Fibroblast of skin of right biceps (primary cell): ENCODE results near the gene PP2D1.
"Not testable (repeated sequence)": the region's sequence is repeated elsewhere in the genome, so short reads cannot be mapped to it uniquely, and the experiment has no call there.

ENCODE experiments used
- DNase-seq: peaks from one replicate; pipeline ENCODE4 v3.0.0-alpha.2; 2013

The PP2D1 gene

DNA sequence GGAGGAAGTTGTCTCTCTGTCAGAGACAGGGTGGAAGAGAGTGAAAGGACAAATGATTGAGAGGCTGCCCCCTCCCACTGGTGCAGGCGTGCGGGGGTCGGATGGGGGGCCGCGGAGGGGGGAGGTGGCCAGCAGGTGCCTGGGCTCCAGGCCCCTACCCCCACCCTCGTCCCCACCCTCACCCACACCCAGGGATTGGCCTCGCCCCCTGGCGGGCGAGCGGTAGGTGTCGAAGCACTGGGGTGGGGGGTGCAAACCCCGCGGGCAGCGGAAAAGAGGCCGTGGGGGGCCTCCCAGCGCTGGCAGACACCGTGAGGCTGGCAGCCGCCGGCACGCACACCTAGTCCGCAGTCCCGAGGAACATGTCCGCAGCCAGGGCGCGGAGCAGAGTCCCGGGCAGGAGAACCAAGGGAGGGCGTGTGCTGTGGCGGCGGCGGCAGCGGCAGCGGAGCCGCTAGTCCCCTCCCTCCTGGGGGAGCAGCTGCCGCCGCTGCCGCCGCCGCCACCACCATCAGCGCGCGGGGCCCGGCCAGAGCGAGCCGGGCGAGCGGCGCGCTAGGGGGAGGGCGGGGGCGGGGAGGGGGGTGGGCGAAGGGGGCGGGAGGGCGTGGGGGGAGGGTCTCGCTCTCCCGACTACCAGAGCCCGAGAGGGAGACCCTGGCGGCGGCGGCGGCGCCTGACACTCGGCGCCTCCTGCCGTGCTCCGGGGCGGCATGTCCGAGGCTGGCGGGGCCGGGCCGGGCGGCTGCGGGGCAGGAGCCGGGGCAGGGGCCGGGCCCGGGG lies 27.9 kb upstream of the PP2D1 start, which contains the start of gene KAT2B:
Gene KAT2B, plus strand, starts transcription at position 682 of the 783 bp plus-strand sequence. Its CDS starts 32 bp downstream, at position 714.
- DNase-seq = peak; percentile 65

DNA sequence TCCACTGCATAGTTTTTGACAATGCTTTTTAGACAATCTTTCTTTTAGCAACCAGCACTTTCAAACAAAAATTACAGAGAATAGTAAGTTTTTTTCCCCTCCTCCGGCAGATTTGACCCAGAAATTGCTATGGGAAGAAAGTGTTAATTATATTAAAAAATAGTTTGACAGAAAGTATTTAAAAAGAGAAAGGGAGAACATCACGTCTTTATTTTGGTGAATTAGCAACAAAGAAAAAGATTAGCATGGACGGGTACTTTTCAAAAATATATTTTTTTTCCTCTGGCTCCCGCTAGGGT lies 27.4 kb upstream of the PP2D1 start:
- no peak for DNase-seq

DNA sequence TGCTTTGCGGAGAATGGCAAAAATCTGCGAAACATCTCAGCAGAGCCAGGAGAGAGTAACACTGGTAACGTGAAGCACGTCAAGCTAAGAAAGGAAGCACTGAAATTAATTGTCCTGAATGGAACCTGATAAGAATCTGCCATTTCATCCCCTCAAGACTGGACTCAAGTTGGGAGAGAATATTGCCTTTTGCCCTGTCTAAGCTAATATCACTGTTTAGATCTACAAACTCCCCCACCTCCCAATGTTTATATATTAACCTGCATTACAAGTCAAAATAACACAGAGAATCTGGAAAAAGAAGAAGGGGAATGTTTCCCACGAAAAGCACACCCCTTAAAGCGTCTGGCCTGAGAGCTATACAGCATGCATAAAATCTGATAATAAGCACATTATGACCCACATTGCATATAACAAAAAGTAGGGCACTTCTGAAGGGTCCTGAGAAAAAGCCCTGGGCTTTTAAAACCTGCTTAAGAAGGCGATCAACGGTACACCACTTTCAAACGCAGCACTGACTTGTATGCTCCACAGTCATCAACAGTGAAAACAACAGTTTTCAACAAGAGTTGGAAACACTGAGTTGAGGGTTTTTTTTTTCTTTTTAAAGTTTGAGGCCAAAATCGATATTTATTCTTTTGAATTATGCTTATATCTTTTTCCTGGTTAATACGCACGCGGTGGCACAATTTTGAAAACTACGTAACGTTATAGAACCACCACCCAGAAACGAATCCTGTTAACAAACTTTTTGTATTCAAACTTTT lies 26.8 kb upstream of the PP2D1 start:
- no peak for DNase-seq

DNA sequence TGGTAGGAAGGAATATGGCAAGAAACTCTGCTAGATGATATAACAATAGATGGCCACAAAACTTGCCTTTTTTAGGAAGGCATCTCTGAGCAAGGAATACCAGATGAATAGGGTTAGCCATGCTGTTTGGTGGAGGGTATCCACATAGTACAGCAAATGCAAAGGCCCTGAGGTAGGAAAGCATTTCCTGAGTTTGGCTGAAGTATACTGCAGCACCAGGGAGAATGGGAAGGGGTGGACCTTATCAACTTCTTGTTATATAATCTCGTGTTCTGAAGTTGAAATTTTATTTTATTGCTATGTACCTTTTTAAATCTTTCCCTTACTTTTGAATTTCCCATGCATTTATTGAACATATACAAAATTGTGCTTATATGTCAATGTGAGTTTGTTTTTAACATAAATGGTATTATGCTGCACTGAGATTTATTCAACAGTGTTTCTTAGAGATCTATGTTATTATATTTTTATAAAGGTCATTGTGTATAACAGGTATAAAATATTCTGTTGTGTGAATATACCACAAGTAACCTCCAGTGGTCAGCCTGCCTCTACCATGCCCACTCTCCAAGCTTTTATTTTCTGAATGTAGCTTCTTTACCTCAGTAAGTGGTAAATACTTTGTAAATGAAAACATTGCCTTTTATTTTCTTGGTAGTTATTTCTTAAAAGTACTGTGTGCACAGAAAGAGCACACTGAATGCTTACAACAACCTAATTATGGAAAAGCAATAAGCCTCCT lies 25.4 kb upstream of the PP2D1 start:
- no peak for DNase-seq

DNA sequence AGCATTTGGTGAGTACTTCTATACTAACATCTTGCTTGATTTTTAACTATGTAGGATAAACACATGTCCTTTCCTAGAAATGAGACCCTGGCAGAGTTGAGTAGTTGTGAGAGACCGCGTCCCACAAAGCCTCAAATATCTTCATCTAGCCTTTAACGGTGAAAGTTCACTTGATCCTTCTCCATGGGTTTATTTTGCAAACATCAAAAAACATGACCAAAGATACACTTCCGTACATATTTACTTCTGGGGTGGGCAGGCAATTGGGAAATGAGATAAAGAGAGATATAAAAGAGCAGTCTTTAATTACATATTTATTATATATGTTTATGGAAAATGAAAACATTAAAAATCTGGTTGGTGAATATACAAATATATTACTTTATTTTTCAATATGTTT lies 23.0 kb upstream of the PP2D1 start:
- DNase-seq = no peak

DNA sequence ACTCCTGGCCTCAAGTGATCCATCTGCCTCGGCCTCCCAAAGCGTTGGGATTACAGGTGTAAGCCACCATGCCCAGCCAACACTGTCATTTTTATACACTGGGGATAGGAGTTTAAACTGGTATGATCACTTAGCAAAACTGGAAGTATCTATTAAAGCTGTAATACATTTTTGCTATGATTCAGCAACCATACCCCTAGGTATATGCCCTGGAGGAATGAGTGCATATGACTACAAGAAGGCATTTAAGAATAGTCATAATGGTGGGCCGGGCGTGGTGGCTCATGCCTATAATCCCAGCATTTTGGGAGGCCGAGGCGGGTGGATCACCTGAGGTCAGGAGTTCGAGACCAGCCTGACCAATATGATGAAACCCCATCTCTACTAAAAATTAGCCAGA lies 19.9 kb upstream of the PP2D1 start:
- not testable (repeated sequence) for DNase-seq

DNA sequence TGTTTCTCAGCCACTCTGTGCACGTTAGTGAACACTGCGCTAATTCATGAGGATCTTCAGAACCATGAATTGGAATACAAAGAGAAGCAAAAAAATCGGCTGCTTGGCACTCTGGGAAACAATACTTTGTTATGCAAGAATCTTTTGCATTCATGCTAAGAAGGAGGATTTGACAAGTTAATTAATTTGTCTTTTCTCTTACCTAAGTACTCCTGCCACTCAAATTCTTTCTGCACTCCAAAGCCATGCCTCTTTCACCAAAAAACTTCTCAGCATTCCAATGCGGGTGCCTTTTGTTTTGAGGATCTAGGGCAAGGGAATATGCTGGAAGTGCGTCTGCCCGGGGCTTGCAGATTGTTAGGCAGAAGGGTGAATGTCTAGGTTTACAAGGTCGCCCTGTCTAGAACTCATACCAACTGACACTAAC lies 16.9 kb upstream of the PP2D1 start:
- no peak for DNase-seq

DNA sequence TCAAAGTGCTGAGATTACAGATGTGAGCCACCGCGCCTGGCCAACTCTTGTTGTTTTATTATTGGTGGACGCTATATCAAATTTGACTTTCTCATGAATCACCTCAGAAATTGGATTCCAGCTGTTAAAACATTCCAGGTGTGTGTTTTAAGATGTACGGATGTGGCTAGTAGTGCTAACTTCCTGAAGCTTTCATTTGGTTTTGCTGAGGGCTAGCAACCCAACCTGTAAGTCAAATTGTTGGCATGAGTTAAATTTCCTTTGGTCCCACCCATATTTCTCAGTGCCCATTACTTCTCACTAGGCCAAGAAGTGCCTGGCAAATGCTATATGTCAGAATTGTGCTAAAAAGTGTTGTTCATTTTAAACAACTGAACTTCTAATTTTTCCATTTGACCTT lies 15.1 kb upstream of the PP2D1 start:
- DNase-seq = no peak

DNA sequence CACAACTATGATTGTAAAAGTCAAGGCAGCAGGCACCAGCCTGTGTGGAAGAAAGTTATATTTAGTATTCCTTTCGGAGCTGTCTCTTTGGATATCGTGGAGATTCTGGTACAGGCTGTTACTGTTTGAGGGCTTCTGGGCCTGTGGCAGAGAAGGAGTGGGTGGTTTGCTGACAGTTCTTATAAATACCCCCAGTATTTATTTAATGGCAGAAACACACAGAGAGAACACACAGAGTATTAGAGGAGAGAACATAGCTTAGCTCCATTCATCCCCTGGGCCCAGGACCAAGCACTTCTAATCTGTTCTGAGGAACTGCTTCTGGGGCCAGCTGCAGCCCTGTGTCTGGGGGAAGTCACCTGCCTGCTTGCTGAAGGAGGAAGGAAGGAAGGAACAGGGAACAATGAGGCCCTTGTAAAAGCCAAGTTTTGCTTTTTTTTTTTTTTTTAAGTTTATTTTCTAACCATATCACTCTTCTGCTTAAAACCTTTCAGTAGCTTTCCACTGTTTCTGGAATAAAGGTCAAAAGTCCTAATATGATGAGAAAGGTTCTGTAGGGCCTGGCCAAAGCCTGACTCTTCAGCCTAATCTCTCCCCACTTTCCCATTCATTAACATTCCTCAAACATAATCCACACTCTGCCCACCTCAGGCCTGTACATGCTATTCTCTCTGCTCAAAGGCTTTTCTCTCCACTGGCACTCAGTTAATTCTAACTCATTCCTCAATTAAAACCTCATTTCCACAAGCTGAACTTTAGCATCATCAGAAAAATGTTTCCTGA lies 11.8 kb upstream of the PP2D1 start:
- DNase-seq = no peak

DNA sequence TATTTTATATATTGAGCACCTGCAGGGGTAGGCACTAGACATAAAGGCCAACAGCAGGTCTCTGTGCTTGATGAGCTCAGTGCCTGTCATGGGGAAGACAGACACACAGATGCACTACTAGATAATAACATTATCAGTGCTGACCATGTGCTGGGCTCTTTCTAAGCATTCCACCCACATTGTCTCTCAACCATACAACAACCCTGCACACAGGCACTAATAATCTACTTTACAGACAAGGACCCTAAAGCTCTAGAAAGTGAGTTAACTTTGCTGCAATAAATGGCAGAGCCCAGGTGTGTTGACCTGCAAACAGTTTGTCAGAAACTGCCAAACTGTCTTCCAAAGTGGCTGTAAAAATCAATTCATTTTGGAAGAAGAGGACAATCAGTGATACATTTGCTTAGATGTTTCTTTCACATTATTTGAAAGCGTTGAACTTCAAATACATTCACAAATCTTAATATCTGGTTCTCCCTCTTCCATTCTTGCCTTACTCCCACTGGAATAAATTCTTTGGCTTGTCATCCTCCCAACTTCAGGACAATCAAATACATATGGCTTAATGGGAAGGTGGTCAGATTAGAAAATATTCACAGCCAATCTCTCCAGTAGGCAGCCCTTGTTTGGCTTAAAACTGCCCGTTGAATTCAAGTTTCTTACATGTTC lies 11.0 kb upstream of the PP2D1 start:
- no peak for DNase-seq

DNA sequence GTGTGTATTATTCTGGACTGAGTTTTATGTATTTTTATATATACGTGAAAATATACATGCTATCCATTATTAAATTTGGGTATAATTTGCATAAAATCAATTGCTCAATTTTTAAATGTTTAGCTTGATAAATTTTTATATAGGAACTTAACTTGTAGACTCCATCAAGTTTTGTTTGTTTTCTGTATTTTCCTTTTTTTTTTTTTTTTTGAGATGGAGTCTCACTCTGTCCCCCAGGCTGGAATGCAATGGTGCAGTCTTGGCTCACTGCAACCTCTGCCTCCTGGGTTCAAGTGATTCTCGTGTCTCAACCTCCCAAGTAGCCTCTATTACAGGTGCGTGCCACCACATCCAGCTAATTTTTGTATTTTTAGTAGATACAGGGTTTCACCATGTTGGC lies 4.0 kb upstream of the PP2D1 start:
- not testable (repeated sequence) for DNase-seq

DNA sequence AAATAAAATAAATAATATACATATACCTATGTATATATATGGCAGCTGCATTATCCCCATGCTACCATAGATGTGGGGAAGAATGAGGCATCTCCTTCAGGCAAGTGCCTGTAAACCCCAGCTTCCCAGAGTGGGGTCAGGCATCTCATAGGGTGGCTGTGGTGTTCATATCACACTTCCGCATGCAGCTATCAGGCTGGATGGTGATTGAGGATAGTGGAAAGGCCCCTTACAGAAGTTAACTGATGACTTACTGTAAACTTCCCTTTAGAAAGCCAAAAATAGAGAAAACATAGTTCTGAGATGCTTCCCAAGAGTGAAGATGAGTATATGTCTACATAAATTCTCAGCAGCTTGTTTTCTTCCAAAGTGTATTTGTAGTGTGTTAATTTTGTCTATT lies 3.5 kb upstream of the PP2D1 start:
- DNase-seq = no peak

DNA sequence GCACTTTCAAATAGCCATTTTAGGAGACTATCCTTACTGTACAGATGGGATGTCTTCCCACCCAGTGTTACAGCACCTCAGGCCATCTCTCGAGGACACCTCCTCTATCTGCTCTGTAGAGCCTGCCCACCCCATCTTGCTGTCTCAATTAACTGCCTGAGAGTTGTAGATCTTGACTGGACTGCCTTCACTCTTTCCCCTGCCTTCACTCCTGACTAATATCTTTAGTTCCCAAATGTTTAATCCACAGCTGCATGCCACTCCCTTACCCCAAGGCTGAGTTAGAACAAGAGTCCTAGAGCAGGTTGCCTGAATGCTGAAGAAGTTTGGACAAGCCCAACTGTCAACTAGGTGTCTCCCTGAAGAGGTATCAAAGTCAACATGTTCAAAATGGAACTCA lies 1.3 kb upstream of the PP2D1 start:
- DNase-seq = no peak

DNA sequence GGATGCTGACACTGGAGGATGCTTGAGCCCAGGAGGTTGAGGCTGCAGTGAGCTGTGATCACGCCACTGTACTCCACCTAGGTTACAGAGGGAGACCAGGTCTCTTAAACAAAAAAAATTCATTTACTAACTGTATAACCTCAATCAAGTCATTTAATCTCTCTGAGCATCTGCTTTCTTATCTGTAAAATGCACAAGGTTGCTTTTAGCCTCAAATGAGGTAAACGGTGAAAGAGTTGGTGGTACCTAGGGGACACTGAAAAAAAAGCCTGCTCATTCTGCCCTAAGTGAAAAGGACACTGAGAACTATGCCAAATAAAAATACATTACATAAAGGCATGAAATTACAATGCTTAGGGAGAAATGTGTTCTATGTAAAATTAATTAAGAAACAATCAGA lies 3.4 kb downstream of the PP2D1 start:
- no peak for DNase-seq

DNA sequence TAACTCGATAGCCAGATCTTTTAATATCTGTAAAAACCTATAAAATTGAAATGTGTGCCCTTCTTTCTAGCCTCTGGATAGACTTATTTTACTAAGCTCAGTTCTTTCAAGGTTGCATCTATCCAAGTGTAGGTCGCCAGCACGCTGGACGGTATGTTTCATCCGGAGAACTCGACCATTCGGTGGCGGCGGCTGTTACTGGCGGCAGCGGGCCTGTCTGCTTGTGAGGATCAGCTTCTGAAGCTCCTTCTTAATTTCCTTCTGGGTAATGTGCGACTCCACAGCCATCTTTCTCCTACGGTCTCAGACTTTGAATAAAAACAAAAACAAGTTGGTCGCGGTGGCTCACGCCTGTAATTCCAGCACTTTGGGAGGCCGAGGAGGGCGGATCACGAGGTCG lies 4.1 kb downstream of the PP2D1 start:
- DNase-seq = no peak

DNA sequence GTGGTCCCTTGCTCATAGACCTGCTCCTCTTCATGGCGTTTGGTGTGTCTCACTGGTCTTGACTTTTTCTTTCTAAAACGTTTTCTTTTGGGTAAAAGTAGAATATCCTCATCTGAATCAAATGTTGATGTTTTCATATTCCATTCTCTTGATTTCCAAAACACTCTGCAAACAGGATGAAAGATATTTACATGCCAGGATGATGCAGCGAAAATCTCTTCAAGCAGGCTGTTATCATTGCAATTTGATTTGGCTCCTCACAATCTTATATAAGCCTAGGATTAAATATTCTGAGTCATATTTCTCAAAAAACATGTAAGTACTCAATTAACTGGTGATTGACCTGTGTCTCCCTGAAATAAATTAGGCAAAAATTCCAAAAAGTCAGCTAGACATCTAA lies 10.1 kb downstream of the PP2D1 start:
- no peak for DNase-seq

DNA sequence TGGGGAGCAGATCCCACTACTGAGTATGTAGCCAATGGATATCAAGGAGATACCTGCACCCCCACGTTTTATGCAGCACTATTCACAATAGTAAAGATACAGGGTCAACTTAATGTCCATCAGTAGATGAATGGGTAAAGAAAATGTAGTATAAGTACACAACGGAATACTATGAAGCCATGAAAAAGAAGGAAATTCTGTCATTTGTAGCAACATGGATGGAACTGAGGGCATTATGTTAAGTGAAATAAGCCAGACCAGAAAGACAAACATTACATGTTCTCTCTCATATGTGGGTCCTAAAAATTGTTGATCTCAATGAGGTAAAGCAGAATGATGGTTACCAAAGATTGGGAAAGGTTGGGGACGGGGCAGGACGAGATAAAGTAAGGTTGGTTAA lies 14.6 kb downstream of the PP2D1 start:
- DNase-seq = no peak

DNA sequence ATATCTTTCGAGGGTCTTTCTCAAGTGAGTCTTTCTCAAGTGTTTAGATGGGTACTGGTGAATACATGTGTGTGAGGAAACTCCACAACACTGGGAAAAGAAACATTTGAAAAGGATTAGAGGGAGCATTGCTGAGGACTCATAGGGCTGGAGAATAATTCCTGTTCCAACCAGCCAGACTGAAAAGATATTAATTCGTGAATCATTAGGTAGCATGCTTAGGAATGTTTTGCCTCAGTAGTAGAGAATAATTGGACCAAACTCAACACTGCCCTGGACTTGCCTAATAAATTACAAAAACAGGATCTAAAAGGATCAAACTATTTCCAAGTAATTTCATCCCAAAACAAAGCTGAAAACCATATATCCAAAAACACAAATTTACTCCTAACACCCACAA lies 17.3 kb downstream of the PP2D1 start:
- peak; percentile 3 for DNase-seq

DNA sequence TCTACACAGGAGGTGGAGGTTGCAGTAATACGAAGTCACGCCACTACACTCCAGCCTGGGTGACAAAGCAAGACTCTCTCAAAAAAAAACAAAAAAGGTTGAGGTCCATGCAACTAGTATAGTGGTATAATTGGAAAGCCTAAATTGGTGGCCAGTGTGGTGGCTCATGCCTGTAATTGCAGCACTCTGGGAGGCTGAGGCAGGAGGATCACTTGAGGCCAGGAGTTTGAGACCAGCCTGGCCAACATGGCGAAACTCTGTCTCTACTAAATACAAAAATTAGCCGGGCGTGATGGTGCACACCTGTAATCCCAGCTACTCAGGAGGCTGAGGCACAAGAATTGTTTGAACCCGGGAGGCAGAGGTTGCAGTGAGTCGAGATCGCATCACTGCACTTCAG lies 23.2 kb downstream of the PP2D1 start:
- DNase-seq = not testable (repeated sequence)

DNA sequence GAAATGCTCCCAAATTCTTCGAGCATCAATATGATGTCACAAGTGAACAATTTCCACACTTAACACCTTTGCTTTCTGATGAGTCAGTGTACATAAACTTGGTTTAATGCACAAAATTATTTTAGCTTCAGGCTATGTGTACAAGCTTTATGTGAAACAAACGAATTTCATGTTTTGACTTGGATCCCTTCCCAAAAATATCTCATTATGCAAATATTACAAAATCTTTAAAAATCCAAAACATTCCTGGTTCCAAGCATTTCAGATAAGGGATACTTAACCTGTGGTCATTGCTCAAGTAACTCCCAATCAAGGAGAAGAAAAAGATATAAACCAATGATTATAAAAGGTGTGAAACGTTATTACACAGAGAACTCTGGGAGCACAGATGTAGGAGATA lies 40.0 kb downstream of the PP2D1 start:
- DNase-seq = peak; percentile 56

DNA sequence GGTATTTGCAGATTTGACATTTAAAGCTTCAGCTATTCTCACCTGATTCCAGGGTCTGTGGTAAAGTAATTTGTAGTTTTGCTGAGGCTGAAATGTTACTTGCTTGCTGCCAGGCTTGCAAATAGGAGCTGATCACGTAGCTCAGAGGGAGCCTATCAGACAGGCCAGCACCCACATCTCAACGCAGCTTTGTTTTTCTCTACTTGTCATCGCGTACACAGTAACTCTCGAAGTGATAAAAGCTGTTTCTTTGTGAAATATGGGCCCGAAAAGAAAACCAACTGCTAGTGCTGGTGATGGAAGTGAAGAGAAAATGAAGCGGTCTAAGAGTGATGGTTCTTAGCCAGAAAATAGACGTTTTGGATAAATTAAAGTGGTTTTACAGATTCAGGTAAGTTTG lies 41.7 kb downstream of the PP2D1 start:
- no peak for DNase-seq

DNA sequence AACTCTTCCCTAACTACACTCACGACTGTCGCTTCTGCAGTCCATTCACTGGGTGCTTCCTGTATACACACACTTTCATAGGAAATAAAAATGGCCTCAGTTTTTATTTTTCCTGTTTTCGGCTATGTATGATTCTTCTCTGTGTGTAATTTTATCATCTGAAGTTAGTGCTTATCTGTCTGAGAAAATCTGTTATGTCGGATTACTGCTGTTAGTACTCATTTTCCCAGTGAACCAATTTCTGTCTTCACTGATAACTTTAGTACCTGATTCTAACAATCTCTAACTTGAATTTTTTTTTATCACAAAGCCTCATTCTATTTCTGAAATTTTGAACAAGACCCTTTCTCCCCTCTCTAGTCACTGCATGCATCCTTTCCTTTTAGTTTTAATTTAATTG lies 44.3 kb downstream of the PP2D1 start:
- DNase-seq = no peak

DNA sequence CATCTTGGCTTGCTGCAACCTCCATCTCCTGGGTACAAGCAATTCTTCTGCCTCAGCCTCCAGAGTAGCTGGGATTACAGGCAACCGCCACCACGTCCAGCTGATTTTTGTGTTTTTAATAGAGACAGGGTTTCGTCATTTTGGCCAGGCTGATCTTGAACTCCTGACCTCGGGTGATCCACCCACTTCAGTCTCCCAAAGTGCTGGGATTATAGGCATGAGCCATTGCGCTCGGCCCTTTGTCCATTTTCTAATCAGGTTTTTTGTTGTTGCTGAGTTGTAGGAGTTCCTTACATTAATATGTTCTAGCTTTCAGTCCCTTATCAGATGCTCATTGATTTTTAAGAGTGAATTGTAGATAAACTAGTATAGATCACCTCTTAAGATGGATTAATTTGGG lies 44.9 kb downstream of the PP2D1 start:
- no peak for DNase-seq
